Small intestine (tissue), 16 donors: Measurements from ENCODE around the gene ANKRD1. TPM values are rescaled to one million over a fixed set of nuclear protein-coding genes. Genes with fewer than 3 reads are reported as not detected.

Source experiments
- DNase-seq, 2 donors: peaks; one replicate each; pipeline versions ENCODE4 v3.0.0 to v3.0.0-alpha.2; 2013
- FAIRE-seq: peaks from 2 replicates; lab custom pipeline; 2012; peaks lifted over from hg19 to GRCh38; lab: Jason Lieb, UNC
- H3K27ac ChIP-seq, 3 donors: one replicate each; pipeline ENCODE4 v1.5.1; 2013; ENCODE audit warnings: low read length in 2 of 3, mild to moderate bottlenecking in 2 of 3, control low read depth in 1 of 3, inconsistent platforms in 1 of 3, low read depth in 1 of 3, moderate library complexity in 1 of 3
- H3K27me3 ChIP-seq, 3 donors: one replicate each; pipeline ENCODE4 v1.6.1; 2013; ENCODE audit warnings: low read length in 3 of 3, inconsistent platforms in 1 of 3; ENCODE audit not compliant: control insufficient read depth in 3 of 3, insufficient read depth in 3 of 3
- H3K36me3 ChIP-seq, 3 donors: one replicate each; pipeline ENCODE4 v1.6.1; 2013; ENCODE audit warnings: low read length in 3 of 3, inconsistent platforms in 1 of 3, low read depth in 1 of 3, mild to moderate bottlenecking in 1 of 3, moderate library complexity in 1 of 3; ENCODE audit not compliant: control insufficient read depth in 3 of 3, insufficient read depth in 2 of 3
- H3K4me1 ChIP-seq, 3 donors: one replicate each; pipeline ENCODE4 v1.6.1; 2013; ENCODE audit warnings: low read length in 2 of 3, inconsistent platforms in 1 of 3, low read depth in 1 of 3, mild to moderate bottlenecking in 1 of 3, moderate library complexity in 1 of 3; ENCODE audit not compliant: control insufficient read depth in 3 of 3, insufficient read depth in 2 of 3
- H3K4me3 ChIP-seq, 3 donors: one replicate each; pipeline ENCODE4 v1.5.1; 2013; ENCODE audit warnings: low read length in 3 of 3, control low read depth in 1 of 3, inconsistent platforms in 1 of 3, low read depth in 1 of 3, mild to moderate bottlenecking in 1 of 3, moderate library complexity in 1 of 3
- H3K9me3 ChIP-seq, 2 donors: one replicate each; pipeline ENCODE4 v1.6.1; 2013; ENCODE audit warnings: low read depth in 1 of 2, low read length in 1 of 2; ENCODE audit not compliant: control insufficient read depth in 2 of 2, insufficient read depth in 1 of 2
- WGBS, 3 donors: extraction: QIAGEN DNeasy Blood & Tissue Kit; methylation state at CpG; one replicate each; pipeline ENCODE4 v1.1.7; 2013; 5-methylcytosine and 5-hydroxymethylcytosine counted together
- long read RNA-seq, 10 donors: transcript quantifications; one replicate each; lab custom pipeline, GENCODE V29; 2026
- polyA plus RNA-seq, 4 donors: library from polyadenylated mRNA; stranded (reverse) in 3 of 4; unstranded in 1 of 4; fragments of 200-250 nt in 3 of 4; fragments of 120-200 nt in 1 of 4; gene quantifications; one replicate each; pipeline versions ENCODE4 v1.2.1 to v1.2.3, GENCODE V29; 2013
- donor health status: healthy with polysubstance abuse.
- donor health status: control.
- donor health status: control.
- donor health status: Bipolar disorder and iron deficiency.
- donor health status: healthy.

The ANKRD1 gene
- polyA plus RNA-seq: 10 to 100 TPM in 1 of 4 donors, 1 to 10 TPM in 1, under 1 TPM in 2; 0.12 to 66.7 (median 2.5) TPM
- long read RNA-seq, donor 1: 0 reads
- long read RNA-seq, donor 2: 0 reads
- long read RNA-seq, donor 3: 0 reads
- long read RNA-seq, donor 4: 0 reads
- long read RNA-seq, donor 5: 0 reads
- long read RNA-seq, donor 6: 0 reads
- long read RNA-seq, donor 7: 0 reads
- long read RNA-seq, donor 8: 0 reads
- long read RNA-seq, donor 9: 0 reads
- long read RNA-seq, donor 10: 0 reads

- Histone ChIP-seq H3K4me3 (no peak within 1 kb of the TSS), H3K27me3 (peaks cover 0 to 7% (median 0%) of the 10 kb centered on the region in 3 donors), H3K27ac (no peak within 1 kb of the TSS), H3K9me3 (no peaks in the 10 kb centered on the region), H3K36me3 (no peaks in the 10 kb centered on the region), H3K4me1 (no peaks in the 10 kb centered on the region)
- WGBS, 3 donors: 30 to 55% (median 50%) methylated on average over 5 of the region's 5 CpGs
- FAIRE-seq: no peak
- peak in 1 of 2 donors; percentile 5 for DNase-seq
Measured at GRCh38 chr10:90920986-90921666, at the start of gene ANKRD1. ANKRD1 (minus strand) TSS chr10:90921087; CDS start chr10:90921027, 60 bp downstream.

- WGBS, 3 donors: 78 to 85% (median 82%) methylated on average over 6 of the region's 6 CpGs
- Histone ChIP-seq H3K27me3 (peaks cover 0 to 6% (median 0%) of the 10 kb centered on the region in 3 donors), H3K4me1 (peaks cover 0 to 2% (median 0%) of the 10 kb centered on the region in 3 donors), H3K4me3 (no peak overlapping the region), H3K27ac (no peak overlapping the region), H3K9me3 (peaks cover 2 to 4% of the 10 kb centered on the region in 2 donors), H3K36me3 (no peaks in the 10 kb centered on the region)
- FAIRE-seq (no peak), DNase-seq (no peak)
Measured at GRCh38 chr10:90969947-90970673, 49.2 kb upstream of the ANKRD1 start.

GRCh38 chr10:90969121-90969534, 48.2 kb upstream of the ANKRD1 start:
- no peaks in the 10 kb centered on the region for H3K9me3 ChIP-seq
- FAIRE-seq: no peak
- WGBS, 3 donors: 81 to 88% (median 86%) methylated on average over 5 of the region's 5 CpGs

GRCh38 chr10:90968328-90969081, 47.6 kb upstream of the ANKRD1 start:
- no peak for FAIRE-seq
- H3K9me3 ChIP-seq: no peaks in the 10 kb centered on the region
- no peak overlapping the region for H3K27ac ChIP-seq
- H3K4me3 ChIP-seq: no peak overlapping the region
- H3K36me3 ChIP-seq: no peaks in the 10 kb centered on the region
- DNase-seq: no peak
- WGBS, 3 donors: 33 to 56% (median 40%) methylated on average over 6 of the region's 6 CpGs
- H3K27me3 ChIP-seq: peaks cover 0 to 6% (median 0%) of the 10 kb centered on the region in 3 donors
- peaks cover 0 to 2% (median 0%) of the 10 kb centered on the region in 3 donors for H3K4me1 ChIP-seq

More at GRCh38 chr10:90969121-90969534, 48.2 kb upstream of the ANKRD1 start:
- Histone ChIP-seq H3K4me1 (peaks cover 0 to 2% (median 0%) of the 10 kb centered on the region in 3 donors), H3K36me3 (no peaks in the 10 kb centered on the region), H3K27me3 (peaks cover 0 to 6% (median 0%) of the 10 kb centered on the region in 3 donors), H3K4me3 (no peak overlapping the region), H3K27ac (no peak overlapping the region)
- DNase-seq: no peak

DNA sequence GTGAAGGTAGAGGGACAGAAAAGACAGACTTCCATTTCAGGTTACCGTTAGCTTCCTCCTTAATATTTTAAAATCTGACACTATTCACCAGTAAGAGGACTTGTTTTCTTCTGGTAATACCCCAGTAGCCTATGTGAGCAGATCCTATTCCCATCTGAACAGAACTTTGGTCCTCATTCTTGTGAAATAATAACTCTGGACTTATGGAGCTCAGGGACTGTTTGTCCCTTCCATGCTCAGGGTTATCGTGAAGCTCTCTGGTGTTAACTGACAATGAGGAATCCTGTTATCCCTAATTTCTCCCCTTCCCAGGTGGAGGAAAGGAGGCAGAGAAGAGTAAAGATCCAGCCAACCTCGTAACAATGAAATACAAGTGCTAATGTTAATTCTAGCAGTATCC, 47.0 kb upstream of the ANKRD1 start:
- no peak overlapping the region for H3K27ac ChIP-seq

DNA sequence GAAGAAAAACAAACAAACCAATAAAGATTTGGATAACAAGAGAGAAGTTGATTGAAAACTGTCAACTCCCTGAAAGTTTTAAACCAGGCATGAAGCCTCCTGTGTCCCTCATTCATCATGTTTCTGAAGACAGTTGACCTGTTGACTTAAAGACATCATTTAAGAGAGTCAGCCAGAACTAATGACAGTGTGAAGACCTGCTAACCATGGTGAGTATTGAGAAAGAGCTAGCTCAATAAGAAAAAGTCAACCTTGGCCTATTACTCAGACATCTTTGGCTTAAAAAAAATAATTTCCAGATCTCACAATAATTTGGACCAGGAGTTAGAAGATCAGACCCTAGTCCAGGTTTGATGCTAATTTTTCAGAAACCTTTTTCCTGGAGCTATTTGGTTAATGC, 45.3 kb upstream of the ANKRD1 start:
- peaks cover 0 to 6% (median 0%) of the 10 kb centered on the region in 3 donors for H3K27me3 ChIP-seq
- FAIRE-seq: no peak

More for the DNA sequence above, 47.0 kb upstream of the ANKRD1 start:
- no peak overlapping the region for H3K4me3 ChIP-seq
- H3K27me3 ChIP-seq: peaks cover 0 to 6% (median 0%) of the 10 kb centered on the region in 3 donors
- no peaks in the 10 kb centered on the region for H3K9me3 ChIP-seq
- DNase-seq (no peak), FAIRE-seq (no peak)
- H3K4me1 ChIP-seq: peaks cover 0 to 2% (median 0%) of the 10 kb centered on the region in 3 donors
- H3K36me3 ChIP-seq: no peaks in the 10 kb centered on the region
- 80 to 84% (median 83%) methylated on average over 3 of the region's 3 CpGs for WGBS, 3 donors

GRCh38 chr10:90965720-90966119, 44.8 kb upstream of the ANKRD1 start:
- H3K27me3 ChIP-seq: peaks cover 0 to 6% (median 0%) of the 10 kb centered on the region in 3 donors
- 49 to 60% (median 59%) methylated on average over 2 of the region's 2 CpGs for WGBS, 3 donors
- FAIRE-seq: no peak
- no peaks in the 10 kb centered on the region for H3K9me3 ChIP-seq
- DNase-seq: no peak
- H3K27ac ChIP-seq: no peak overlapping the region
- peaks cover 0 to 2% (median 0%) of the 10 kb centered on the region in 3 donors for H3K4me1 ChIP-seq
- no peak overlapping the region for H3K4me3 ChIP-seq
- H3K36me3 ChIP-seq: no peaks in the 10 kb centered on the region

More for the DNA sequence above, 45.3 kb upstream of the ANKRD1 start:
- Histone ChIP-seq H3K4me3 (no peak overlapping the region), H3K9me3 (no peaks in the 10 kb centered on the region), H3K36me3 (no peaks in the 10 kb centered on the region), H3K4me1 (peaks cover 0 to 2% (median 0%) of the 10 kb centered on the region in 3 donors), H3K27ac (no peak overlapping the region)
- DNase-seq: no peak
